ENCODE results near the gene SAMD8. TPM values are rescaled to one million over a fixed set of nuclear protein-coding genes. Genes with fewer than 3 reads are reported as not detected.

SAMD8 gene
- total RNA-seq, 2 donors from 2014 or later: 8.9 to 21.5 TPM

DNA sequence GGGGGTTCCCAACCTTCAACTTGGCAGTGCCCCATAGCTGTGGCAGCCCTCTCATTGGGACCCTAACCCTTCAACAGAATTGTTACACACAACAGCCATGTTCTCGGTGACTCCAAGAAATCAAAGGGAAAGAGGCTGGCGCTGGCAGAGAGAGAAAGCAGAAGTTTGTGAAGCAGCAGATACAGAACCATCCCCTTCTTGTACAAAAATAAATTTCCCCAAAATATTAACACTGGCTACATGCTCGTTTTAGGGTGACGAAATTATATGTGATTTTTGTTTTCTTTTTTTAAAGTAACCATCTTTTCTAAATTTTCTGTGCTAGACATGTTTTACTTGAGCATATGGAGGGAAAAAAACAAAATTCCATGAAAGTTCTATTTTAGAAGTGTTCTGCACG, 45.2 kb upstream of the SAMD8 start:
- Histone ChIP-seq H3K27ac (no peak overlapping the region), H3K4me1 (no peaks in the 10 kb centered on the region), H3K36me3 (no peaks in the 10 kb centered on the region), H3K27me3 (no peaks in the 10 kb centered on the region), H3K9ac (ENCODE audit: low read depth in 2 of 2, low read length in 2 of 2) (no peak overlapping the region), H3K9me3 (no peaks in the 10 kb centered on the region), H3K4me3 (no peak overlapping the region)
- intact Hi-C loops (cut with DNase I): no loop called here
- TF ChIP-seq, protein P1, sequence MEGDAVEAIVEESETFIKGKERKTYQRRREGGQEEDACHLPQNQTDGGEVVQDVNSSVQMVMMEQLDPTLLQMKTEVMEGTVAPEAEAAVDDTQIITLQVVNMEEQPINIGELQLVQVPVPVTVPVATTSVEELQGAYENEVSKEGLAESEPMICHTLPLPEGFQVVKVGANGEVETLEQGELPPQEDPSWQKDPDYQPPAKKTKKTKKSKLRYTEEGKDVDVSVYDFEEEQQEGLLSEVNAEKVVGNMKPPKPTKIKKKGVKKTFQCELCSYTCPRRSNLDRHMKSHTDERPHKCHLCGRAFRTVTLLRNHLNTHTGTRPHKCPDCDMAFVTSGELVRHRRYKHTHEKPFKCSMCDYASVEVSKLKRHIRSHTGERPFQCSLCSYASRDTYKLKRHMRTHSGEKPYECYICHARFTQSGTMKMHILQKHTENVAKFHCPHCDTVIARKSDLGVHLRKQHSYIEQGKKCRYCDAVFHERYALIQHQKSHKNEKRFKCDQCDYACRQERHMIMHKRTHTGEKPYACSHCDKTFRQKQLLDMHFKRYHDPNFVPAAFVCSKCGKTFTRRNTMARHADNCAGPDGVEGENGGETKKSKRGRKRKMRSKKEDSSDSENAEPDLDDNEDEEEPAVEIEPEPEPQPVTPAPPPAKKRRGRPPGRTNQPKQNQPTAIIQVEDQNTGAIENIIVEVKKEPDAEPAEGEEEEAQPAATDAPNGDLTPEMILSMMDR (IDR thresholded peaks at IDR 0.05): no peak
- no peak for DNase-seq

DNA sequence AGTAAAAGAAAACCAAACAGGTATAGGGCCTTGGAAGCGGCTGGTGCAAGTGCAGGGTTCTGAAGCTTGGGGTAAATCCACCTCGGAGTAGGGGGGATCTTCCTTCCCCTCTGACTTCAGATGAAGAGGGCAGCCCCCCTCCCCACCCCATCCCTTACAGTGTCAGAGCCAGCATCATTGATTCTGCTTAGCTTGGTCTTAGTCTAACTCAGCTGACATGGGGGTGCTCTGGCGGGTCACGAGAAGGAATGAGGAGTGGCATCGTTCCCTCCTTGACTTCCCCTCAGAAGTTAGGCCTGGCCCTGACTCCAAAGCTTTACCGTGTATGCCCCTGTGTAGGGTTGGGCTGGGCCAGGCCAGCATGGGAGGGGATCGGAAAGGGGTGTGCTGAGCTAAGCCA, 44.2 kb upstream of the SAMD8 start:
- H3K27me3 ChIP-seq: no peaks in the 10 kb centered on the region
- H3K9me3 ChIP-seq: no peaks in the 10 kb centered on the region
- no peaks in the 10 kb centered on the region for H3K4me1 ChIP-seq
- H3K9ac ChIP-seq (ENCODE audit: low read depth in 2 of 2, low read length in 2 of 2): no peak overlapping the region
- no peaks in the 10 kb centered on the region for H3K36me3 ChIP-seq
- TF ChIP-seq, protein P1 (IDR thresholded peaks at IDR 0.05): no peak
- H3K4me3 ChIP-seq: no peak overlapping the region
- H3K27ac ChIP-seq: no peak overlapping the region
- no peak for DNase-seq
- intact Hi-C loops (cut with DNase I): no loop called here

DNA sequence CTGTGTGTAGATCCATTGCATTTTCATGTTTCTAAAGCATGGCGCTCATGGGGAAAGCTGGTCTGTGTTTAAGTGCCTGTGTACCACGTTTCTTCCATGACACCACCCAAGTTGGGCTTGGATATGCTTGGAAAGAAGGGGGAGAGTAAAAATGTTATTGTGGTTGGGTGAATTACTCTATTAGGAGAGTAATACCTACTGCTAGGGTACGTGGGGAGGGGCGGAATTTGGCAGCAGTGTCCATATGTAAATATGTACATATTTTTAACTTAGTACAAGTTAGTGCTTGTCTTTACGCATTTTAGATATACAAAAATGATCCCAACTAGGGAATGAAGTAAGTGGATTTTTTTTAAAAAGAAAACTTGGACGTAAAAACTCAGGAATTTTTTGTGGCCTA, 42.9 kb upstream of the SAMD8 start:
- Histone ChIP-seq H3K9ac (ENCODE audit: low read depth in 2 of 2, low read length in 2 of 2) (no peak overlapping the region), H3K27me3 (no peaks in the 10 kb centered on the region), H3K36me3 (no peaks in the 10 kb centered on the region), H3K27ac (no peak overlapping the region), H3K9me3 (no peaks in the 10 kb centered on the region), H3K4me3 (no peak overlapping the region), H3K4me1 (no peaks in the 10 kb centered on the region)
- TF ChIP-seq, protein P1 (IDR thresholded peaks at IDR 0.05): no peak
- intact Hi-C loops (cut with DNase I): no loop called here
- DNase-seq: no peak

DNA sequence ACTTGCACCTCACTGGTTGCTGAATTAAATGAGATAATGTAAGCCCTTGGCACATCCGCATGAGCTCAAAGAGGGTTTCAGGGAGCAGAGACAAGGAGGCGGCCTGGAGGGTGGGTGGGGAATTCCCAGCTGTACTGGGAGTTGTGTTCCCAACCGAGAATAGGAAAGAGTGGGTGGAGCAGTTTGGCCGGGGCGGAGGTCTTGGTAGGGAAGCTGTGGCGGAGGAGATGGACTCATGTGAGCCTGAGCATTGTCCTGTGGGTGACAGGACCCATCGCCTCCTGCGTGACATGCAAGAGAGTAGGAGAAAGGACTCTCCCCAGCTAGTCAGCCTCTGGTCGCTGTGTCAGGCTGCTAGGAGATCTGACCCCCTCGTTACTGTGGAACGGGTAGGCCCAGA, 41.0 kb upstream of the SAMD8 start:
- Histone ChIP-seq H3K27me3 (no peaks in the 10 kb centered on the region), H3K9me3 (no peaks in the 10 kb centered on the region), H3K27ac (no peak overlapping the region), H3K4me3 (no peak overlapping the region), H3K9ac (ENCODE audit: low read depth in 2 of 2, low read length in 2 of 2) (no peak overlapping the region), H3K36me3 (no peaks in the 10 kb centered on the region), H3K4me1 (no peaks in the 10 kb centered on the region)
- intact Hi-C loops (cut with DNase I): no loop called here
- TF ChIP-seq, protein P1 (IDR thresholded peaks at IDR 0.05): no peak
- no peak for DNase-seq

DNA sequence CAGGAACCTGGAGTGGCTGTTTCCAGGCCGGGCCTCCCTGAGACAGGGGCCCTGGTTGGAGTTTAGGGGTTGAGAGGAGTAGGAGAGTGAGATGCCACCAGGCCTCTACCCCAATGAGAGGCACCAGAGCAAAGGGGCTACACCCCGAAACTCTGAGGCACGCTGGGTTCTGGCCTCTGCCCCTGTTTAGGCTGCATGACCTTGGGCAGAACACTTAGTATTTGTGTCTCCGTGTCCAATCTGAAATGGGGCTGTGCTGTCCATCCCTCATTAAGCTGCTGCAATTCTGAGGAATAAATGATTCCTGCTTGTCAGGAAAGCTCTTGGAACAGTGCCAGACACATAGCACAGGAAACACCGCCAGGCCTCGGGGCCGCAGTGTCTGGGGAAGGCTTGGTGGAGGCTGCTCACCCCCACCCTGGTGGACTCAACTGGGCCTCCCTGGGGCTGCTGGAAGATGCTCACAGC, 40.5 kb upstream of the SAMD8 start:
- Histone ChIP-seq H3K36me3 (no peaks in the 10 kb centered on the region), H3K4me1 (no peaks in the 10 kb centered on the region), H3K9ac (ENCODE audit: low read depth in 2 of 2, low read length in 2 of 2) (no peak overlapping the region), H3K27me3 (no peaks in the 10 kb centered on the region), H3K4me3 (no peak overlapping the region), H3K9me3 (no peaks in the 10 kb centered on the region), H3K27ac (no peak overlapping the region)
- TF ChIP-seq, protein P1 (IDR thresholded peaks at IDR 0.05): no peak
- intact Hi-C loops (cut with DNase I): no loop called here
- no peak for DNase-seq

DNA sequence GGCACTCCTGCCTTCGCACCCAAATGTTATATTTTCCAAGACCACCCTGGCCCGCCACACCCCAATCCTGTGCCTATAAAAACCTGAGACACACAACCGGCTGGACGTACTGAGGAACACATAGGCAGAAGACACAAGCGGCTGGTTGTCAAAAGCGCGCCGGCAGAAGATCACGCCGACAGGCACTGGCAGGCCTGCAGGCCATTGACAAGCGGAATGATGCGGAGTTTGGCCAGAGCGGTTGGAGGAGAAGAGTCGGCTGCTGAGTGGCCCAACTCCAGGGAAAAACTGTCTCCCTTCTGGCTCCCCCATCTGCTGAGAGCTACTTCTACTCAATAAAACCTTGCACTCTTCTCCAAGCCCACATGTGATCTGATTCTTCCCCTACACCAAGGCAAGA, 39.7 kb upstream of the SAMD8 start:
- no peaks in the 10 kb centered on the region for H3K9me3 ChIP-seq
- no peaks in the 10 kb centered on the region for H3K27me3 ChIP-seq
- TF ChIP-seq, protein P1 (IDR thresholded peaks at IDR 0.05): no peak
- intact Hi-C loops (cut with DNase I): no loop called here
- H3K27ac ChIP-seq: no peak overlapping the region
- no peak for DNase-seq
- no peak overlapping the region for H3K4me3 ChIP-seq
- no peaks in the 10 kb centered on the region for H3K36me3 ChIP-seq
- H3K4me1 ChIP-seq: no peaks in the 10 kb centered on the region
- no peak overlapping the region for H3K9ac ChIP-seq (ENCODE audit: low read depth in 2 of 2, low read length in 2 of 2)

Data from colonic mucosa (tissue), 4 donors.